Raji (cell line): Measurements from ENCODE around the gene DNASE1L3.

Source experiments
- POLR2A ChIP-seq: IDR thresholded peaks from 2 replicates; pipeline ENCODE4 v1.6.1; 2011; ENCODE audit warnings: low read depth, low read length, control low read depth; ENCODE audit not compliant: insufficient read depth

The DNASE1L3 gene

GRCh38 chr3:58191361-58191991 is 19.3 kb downstream of the DNASE1L3 start:
- TF ChIP-seq POLR2A = no peak

- no peak for TF ChIP-seq POLR2A
These were observed 19.9 kb downstream of the DNASE1L3 start for GRCh38 chr3:58190882-58191281.

- TF ChIP-seq POLR2A = no peak
These were observed 20.5 kb downstream of the DNASE1L3 start for GRCh38 chr3:58190291-58190690.

- TF ChIP-seq POLR2A = no peak
These were observed 21.1 kb downstream of the DNASE1L3 start for GRCh38 chr3:58189691-58190090.

- TF ChIP-seq POLR2A = no peak
These were observed 21.8 kb downstream of the DNASE1L3 start for GRCh38 chr3:58188921-58189451.

- no peak for TF ChIP-seq POLR2A
These were observed 22.6 kb downstream of the DNASE1L3 start for GRCh38 chr3:58188173-58188564.

DNA sequence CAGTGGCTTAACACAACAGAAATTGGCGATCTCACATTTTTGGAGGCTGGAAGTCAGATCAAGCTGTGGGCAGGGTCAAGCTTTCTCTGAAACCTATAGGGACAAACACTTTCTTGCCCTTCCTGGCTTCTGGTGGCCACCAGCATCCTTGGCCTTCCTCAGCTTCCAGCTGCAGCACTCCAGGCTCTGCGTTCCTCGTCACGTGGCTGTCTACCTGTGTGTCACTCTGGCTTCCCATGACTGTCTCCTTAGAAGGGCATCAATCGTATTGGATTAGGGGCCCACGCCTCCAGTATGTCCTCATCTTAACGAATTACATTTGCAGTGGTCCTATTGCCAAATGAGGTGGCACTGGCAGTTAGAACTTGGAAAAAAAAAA is 25.8 kb downstream of the DNASE1L3 start:
- TF ChIP-seq POLR2A = no peak

- no peak for TF ChIP-seq POLR2A
These were observed 26.3 kb downstream of the DNASE1L3 start for GRCh38 chr3:58184309-58184981.

DNA sequence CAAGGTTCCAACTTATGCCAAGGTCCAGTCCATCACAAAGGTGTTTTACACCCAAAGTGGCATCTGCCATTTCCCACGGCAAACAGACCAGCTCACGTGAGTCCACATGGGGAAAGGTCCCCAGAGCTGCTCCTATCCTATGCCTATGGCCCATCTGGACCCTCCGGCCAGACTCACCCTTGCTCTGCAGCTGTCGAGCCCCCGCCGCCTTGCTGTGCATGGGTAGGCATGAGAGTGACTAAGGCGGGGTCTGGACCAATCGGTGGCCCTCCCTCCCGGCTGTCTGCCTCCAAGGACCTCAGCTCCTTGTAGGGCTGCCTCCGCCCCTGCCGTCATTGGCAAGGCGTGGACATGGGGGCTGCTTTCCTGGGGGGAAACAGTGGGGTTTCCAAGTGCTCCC is 26.9 kb downstream of the DNASE1L3 start:
- TF ChIP-seq POLR2A = no peak

DNA sequence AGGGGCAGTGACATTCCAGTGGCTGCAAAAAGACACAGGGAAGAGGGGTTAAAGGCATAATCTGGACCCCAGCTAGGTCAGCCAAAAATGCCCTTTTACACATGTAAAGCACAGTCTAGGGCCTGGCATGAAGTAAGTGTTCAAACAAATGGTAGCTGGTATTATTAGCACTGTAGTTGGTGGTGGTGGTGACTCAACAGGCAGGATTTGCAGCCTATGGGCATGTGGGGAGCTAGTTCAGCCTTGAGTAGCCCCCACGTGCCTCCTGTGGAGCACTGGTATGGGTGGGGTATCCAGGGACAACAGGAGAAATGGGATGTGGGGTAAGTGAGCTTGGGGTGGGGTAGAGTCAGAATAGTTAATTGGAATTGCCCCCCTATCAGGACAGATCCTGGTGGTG is 27.6 kb downstream of the DNASE1L3 start:
- TF ChIP-seq POLR2A = no peak

DNA sequence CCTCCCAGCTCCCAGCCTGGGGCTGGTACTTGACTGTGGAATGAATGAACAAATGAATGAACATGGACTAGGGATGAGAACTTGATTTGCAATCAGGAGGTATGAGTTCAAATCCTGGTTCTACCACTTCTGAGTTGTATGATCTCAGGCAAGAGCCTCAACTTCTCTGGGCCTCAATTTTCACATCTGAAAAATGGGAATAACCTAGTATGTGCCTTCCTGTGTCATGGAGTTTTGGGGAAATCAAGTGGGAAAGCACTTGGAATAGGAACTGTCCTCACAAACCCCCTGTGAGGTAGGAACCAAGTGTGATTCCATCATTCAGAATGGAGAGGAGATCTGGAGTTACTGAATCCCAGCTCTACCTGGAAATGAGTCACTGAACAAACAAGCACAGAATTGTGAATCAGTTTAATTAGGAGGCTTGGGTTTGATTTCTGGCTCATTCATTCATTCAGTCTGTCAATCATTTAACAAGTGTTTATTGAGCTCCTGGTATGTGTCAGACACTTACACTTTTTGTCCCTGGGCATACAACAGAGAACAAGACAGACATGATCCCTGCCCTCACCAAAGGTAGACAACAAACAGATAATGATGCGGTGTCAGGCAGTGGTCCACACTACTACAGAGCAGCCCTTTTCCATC is 29.7 kb downstream of the DNASE1L3 start:
- no peak for TF ChIP-seq POLR2A

DNA sequence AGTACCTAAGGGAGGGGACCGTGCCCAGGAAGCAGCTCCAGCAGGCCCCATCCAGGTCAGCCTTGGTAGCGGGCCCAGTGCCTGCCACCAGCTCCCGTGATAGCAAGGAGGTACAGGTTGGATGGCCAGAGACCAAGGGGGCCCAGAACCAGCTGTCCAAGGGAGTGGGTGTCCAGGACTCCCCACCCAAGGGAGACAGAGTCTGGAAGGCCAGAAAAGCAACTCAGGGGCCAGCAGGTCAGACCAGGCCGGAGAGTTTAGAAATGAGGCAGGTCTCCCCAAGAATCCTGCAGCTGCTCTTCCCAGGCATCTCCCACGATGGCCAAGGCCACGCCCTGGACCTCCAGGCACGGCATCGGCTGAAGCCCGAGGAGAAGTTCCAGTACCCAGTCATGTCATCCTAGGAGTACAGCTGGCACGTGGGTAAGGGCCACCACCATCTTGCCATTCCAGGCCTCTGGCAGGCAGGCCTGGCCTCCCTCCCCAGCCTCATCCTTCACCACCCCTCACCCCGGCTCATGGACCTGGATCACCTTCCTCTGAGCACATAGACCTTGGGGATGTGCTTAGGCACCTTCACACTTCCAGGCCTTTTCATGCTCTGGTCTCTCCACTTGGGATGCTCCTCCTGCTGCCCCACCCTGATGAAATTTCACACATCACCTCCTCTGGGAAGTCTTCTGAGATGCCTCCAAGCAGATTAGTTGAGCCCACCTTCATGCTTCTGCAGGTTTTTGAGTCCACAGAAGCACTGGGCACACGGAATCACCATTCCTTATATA is 30.5 kb downstream of the DNASE1L3 start:
- no peak for TF ChIP-seq POLR2A

- no peak for TF ChIP-seq POLR2A
These were observed 31.3 kb downstream of the DNASE1L3 start for GRCh38 chr3:58179235-58180098.

GRCh38 chr3:58178528-58179234 is 32.1 kb downstream of the DNASE1L3 start:
- no peak for TF ChIP-seq POLR2A
